ENCODE data around the gene STRAP. TPM values are rescaled to one million over a fixed set of nuclear protein-coding genes. Genes with fewer than 3 reads are reported as not detected.
A peak's percentile ranks its signal among the peaks of the same experiment; 100 is the strongest.
"Not testable (repeated sequence)": the region's sequence is repeated elsewhere in the genome, so short reads cannot be mapped to it uniquely, and the experiment has no call there.

STRAP gene
- total and polyA plus RNA-seq, 3 experiments from 2014 or later = 112 to 185 (median 179) TPM

DNA sequence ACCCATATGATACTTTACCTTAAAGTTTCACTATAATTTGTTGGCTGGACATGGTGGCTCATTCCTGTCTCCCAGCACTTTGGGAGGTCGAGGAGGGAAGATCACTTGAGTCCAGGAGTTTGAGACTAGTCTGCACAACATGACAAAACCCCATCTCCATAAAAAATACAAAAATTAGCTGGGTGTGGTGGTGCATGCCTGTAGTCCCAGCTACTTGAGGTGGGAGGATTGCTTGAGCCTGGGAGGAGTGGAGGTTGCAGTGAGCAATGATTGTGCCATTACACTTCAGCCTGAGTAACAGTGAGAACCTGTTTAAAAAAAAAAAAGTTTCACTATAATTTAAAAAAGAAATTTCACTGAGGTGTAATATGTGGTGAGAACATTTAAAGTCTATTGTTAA is 50.1 kb downstream of the STRAP start:
- ChIA-PET CTCF (no interaction called here), POLR2A (no interaction called here)
- H3K27me3 ChIP-seq (ENCODE audit: insufficient read depth, low read length, poor library complexity, severe bottlenecking) = no peaks in the 10 kb centered on the region
- H3K36me3 Mint-ChIP-seq = peaks cover 0 to 20% (median 4%) of the 10 kb centered on the region in 3 donors
- DNase-seq = no peak
- H3K9me3 Mint-ChIP-seq = peaks cover 0 to 6% (median 0%) of the 10 kb centered on the region in 5 donors
- H3K9me3 ChIP-seq (ENCODE audit: low read length) = no peaks in the 10 kb centered on the region
- peaks cover 0 to 5% (median 2%) of the 10 kb centered on the region in 3 donors for H3K4me1 Mint-ChIP-seq
- no peak overlapping the region for H3K4me3 ChIP-seq (ENCODE audit: low read length)
- H3K4me1 ChIP-seq (ENCODE audit: insufficient read depth, low read length) = no peaks in the 10 kb centered on the region
- H3K27ac ChIP-seq (ENCODE audit: low read depth, low read length) = no peak overlapping the region
- no peaks in the 10 kb centered on the region for H3K27me3 Mint-ChIP-seq
- H3K27ac Mint-ChIP-seq = peak overlapping the region in 1 of 8 donors; percentile 14
- no peak overlapping the region for H3K4me3 Mint-ChIP-seq
- no peaks in the 10 kb centered on the region for H3K36me3 ChIP-seq (ENCODE audit: insufficient read depth, low read length)

GRCh38 chr12:15932971-15933370 is 50.8 kb downstream of the STRAP start:
- H3K36me3 ChIP-seq (ENCODE audit: insufficient read depth, low read length) = no peaks in the 10 kb centered on the region
- Mint-ChIP-seq H3K4me1 (peaks cover 0 to 12% (median 2%) of the 10 kb centered on the region in 3 donors), H3K27me3 (no peaks in the 10 kb centered on the region), H3K36me3 (peaks cover 0 to 26% (median 4%) of the 10 kb centered on the region in 3 donors), H3K27ac (no peak overlapping the region), H3K4me3 (no peak overlapping the region), H3K9me3 (peaks cover 0 to 9% (median 2%) of the 10 kb centered on the region in 5 donors)
- no peak overlapping the region for H3K27ac ChIP-seq (ENCODE audit: low read depth, low read length)
- no peaks in the 10 kb centered on the region for H3K4me1 ChIP-seq (ENCODE audit: insufficient read depth, low read length)
- no peak for DNase-seq
- H3K9me3 ChIP-seq (ENCODE audit: low read length) = no peaks in the 10 kb centered on the region
- CTCF ChIA-PET = no interaction called here
- H3K27me3 ChIP-seq (ENCODE audit: insufficient read depth, low read length, poor library complexity, severe bottlenecking) = no peaks in the 10 kb centered on the region
- H3K4me3 ChIP-seq (ENCODE audit: low read length) = no peak overlapping the region
- POLR2A ChIA-PET = no interaction called here

- peaks cover 0 to 9% (median 3%) of the 10 kb centered on the region in 5 donors for H3K9me3 Mint-ChIP-seq
- CTCF ChIA-PET = no interaction called here
- H3K4me1 ChIP-seq (ENCODE audit: insufficient read depth, low read length) = no peaks in the 10 kb centered on the region
- no peak for DNase-seq
- H3K4me1 Mint-ChIP-seq = peaks cover under 1 to 12% (median 2%) of the 10 kb centered on the region in 3 donors
- no peak overlapping the region for H3K27ac ChIP-seq (ENCODE audit: low read depth, low read length)
- H3K27me3 Mint-ChIP-seq = no peaks in the 10 kb centered on the region
- H3K36me3 Mint-ChIP-seq = peaks cover 0 to 28% (median 4%) of the 10 kb centered on the region in 3 donors
- no peak overlapping the region for H3K4me3 ChIP-seq (ENCODE audit: low read length)
- no peak overlapping the region for H3K27ac Mint-ChIP-seq
- no peaks in the 10 kb centered on the region for H3K27me3 ChIP-seq (ENCODE audit: insufficient read depth, low read length, poor library complexity, severe bottlenecking)
- H3K36me3 ChIP-seq (ENCODE audit: insufficient read depth, low read length) = no peaks in the 10 kb centered on the region
- H3K4me3 Mint-ChIP-seq = no peak overlapping the region
- no peaks in the 10 kb centered on the region for H3K9me3 ChIP-seq (ENCODE audit: low read length)
- POLR2A ChIA-PET = no interaction called here
Measured at GRCh38 chr12:15933751-15934150, 51.6 kb downstream of the STRAP start.

DNA sequence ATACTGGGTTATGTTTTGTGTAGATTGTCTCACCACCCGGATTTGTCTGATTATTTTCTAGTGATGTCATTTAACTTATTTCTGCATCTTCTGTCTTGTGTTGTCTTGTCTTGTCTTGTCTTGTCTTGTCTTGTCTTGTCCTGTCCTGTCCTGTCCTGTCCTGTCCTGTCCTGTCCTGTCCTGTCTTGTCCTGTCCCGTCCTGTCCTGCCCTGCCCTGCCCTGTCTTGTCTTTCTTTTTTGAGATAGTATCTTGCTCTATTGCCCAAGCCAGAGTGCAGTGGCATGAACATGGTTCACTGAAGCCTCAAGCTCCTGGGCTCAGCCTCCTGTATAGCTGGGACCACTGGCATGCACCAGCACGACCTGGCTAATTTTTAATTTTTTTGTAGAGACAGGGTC is 54.6 kb downstream of the STRAP start:
- ChIA-PET POLR2A (interaction anchor here (0.6 kb wide), 1 partner anchor 1949 kb away, joined by 9 read pairs; no protein-coding TSS in a partner anchor), CTCF (no interaction called here)
- Histone ChIP-seq H3K27ac (ENCODE audit: low read depth, low read length) (no peak overlapping the region), H3K9me3 (ENCODE audit: low read length) (no peaks in the 10 kb centered on the region), H3K4me3 (ENCODE audit: low read length) (no peak overlapping the region), H3K27me3 (ENCODE audit: insufficient read depth, low read length, poor library complexity, severe bottlenecking) (no peaks in the 10 kb centered on the region), H3K4me1 (ENCODE audit: insufficient read depth, low read length) (no peaks in the 10 kb centered on the region), H3K36me3 (ENCODE audit: insufficient read depth, low read length) (no peaks in the 10 kb centered on the region)
- Mint-ChIP-seq H3K27me3 (no peaks in the 10 kb centered on the region), H3K27ac (no peak overlapping the region), H3K4me3 (no peak overlapping the region), H3K36me3 (peaks cover 5 to 42% (median 7%) of the 10 kb centered on the region in 3 donors), H3K4me1 (peaks cover 0 to 12% (median 9%) of the 10 kb centered on the region in 3 donors), H3K9me3 (peaks cover 0 to 18% (median 7%) of the 10 kb centered on the region in 5 donors)
- DNase-seq = no peak

- CTCF ChIA-PET = no interaction called here
- H3K9me3 ChIP-seq (ENCODE audit: low read length) = no peaks in the 10 kb centered on the region
- no peaks in the 10 kb centered on the region for H3K27me3 Mint-ChIP-seq
- POLR2A ChIA-PET = no interaction called here
- H3K36me3 ChIP-seq (ENCODE audit: insufficient read depth, low read length) = no peaks in the 10 kb centered on the region
- no peaks in the 10 kb centered on the region for H3K4me1 ChIP-seq (ENCODE audit: insufficient read depth, low read length)
- DNase-seq = no peak
- H3K36me3 Mint-ChIP-seq = peaks cover 8 to 50% (median 11%) of the 10 kb centered on the region in 3 donors
- H3K27me3 ChIP-seq (ENCODE audit: insufficient read depth, low read length, poor library complexity, severe bottlenecking) = no peaks in the 10 kb centered on the region
- H3K27ac Mint-ChIP-seq = no peak overlapping the region
- no peak overlapping the region for H3K4me3 Mint-ChIP-seq
- no peak overlapping the region for H3K27ac ChIP-seq (ENCODE audit: low read depth, low read length)
- H3K4me1 Mint-ChIP-seq = peaks cover 4 to 12% (median 9%) of the 10 kb centered on the region in 3 donors
- H3K4me3 ChIP-seq (ENCODE audit: low read length) = no peak overlapping the region
- peaks cover 0 to 27% (median 11%) of the 10 kb centered on the region in 5 donors for H3K9me3 Mint-ChIP-seq
Measured at GRCh38 chr12:15937902-15938301, 55.7 kb downstream of the STRAP start.

DNA sequence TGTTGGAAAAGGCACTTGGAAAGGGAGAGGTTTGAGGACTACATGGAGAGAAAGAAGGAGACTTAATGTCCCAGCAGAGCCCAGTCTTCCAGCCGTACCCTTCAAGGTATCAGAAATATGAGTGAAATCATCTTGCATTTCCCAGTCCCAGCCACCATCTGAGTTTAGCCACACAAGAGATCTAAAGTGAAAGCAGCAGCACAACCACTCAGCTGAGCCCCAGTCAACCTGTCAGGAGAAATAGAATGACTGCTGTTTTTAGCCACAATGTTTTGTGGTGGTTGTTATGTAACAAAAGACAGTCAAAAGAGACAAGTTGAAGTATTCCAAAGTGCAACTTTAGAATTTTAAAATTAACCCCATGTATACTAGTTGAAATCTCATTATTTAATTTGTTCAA is 56.9 kb downstream of the STRAP start:
- POLR2A ChIA-PET = no interaction called here
- Histone ChIP-seq H3K27ac (ENCODE audit: low read depth, low read length) (no peak overlapping the region), H3K36me3 (ENCODE audit: insufficient read depth, low read length) (no peaks in the 10 kb centered on the region), H3K27me3 (ENCODE audit: insufficient read depth, low read length, poor library complexity, severe bottlenecking) (no peaks in the 10 kb centered on the region), H3K4me3 (ENCODE audit: low read length) (no peak overlapping the region), H3K9me3 (ENCODE audit: low read length) (no peaks in the 10 kb centered on the region), H3K4me1 (ENCODE audit: insufficient read depth, low read length) (no peaks in the 10 kb centered on the region)
- peaks cover 4 to 12% (median 9%) of the 10 kb centered on the region in 3 donors for H3K4me1 Mint-ChIP-seq
- no peak overlapping the region for H3K27ac Mint-ChIP-seq
- peaks cover 0 to 35% (median 15%) of the 10 kb centered on the region in 5 donors for H3K9me3 Mint-ChIP-seq
- no peaks in the 10 kb centered on the region for H3K27me3 Mint-ChIP-seq
- H3K4me3 Mint-ChIP-seq = no peak overlapping the region
- DNase-seq = no peak
- CTCF ChIA-PET = no interaction called here
- H3K36me3 Mint-ChIP-seq = peaks cover 8 to 48% (median 12%) of the 10 kb centered on the region in 3 donors

DNA sequence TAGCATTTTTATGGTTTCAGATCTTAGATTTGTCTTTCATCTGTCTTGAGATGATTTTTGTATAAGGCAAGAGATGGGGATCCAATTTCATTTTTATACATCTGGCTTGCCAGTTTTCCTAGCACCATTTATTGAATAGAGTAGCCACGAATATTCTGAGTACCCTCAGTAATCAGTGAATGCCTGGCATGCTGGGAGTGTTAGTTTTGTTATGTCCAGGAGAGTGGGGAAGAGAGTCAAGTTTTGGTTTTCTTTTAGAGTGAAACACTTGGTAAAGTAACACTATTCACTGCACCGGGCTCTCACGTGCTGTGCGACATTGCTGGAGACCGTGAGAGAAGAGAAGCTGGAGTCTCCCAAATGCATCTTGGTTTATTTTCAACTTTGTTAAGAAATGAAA is 60.3 kb downstream of the STRAP start:
- no peaks in the 10 kb centered on the region for H3K36me3 ChIP-seq (ENCODE audit: insufficient read depth, low read length)
- peaks cover 8 to 64% (median 14%) of the 10 kb centered on the region in 3 donors for H3K36me3 Mint-ChIP-seq
- peaks cover 5 to 13% (median 12%) of the 10 kb centered on the region in 3 donors for H3K4me1 Mint-ChIP-seq
- no peaks in the 10 kb centered on the region for H3K4me1 ChIP-seq (ENCODE audit: insufficient read depth, low read length)
- H3K4me3 Mint-ChIP-seq = no peak overlapping the region
- H3K9me3 Mint-ChIP-seq = peaks cover 0 to 55% (median 37%) of the 10 kb centered on the region in 5 donors
- no peak overlapping the region for H3K27ac Mint-ChIP-seq
- DNase-seq = no peak
- ChIA-PET CTCF (no interaction called here), POLR2A (no interaction called here)
- no peaks in the 10 kb centered on the region for H3K9me3 ChIP-seq (ENCODE audit: low read length)
- H3K27me3 ChIP-seq (ENCODE audit: insufficient read depth, low read length, poor library complexity, severe bottlenecking) = no peaks in the 10 kb centered on the region
- H3K27ac ChIP-seq (ENCODE audit: low read depth, low read length) = no peak overlapping the region
- no peak overlapping the region for H3K4me3 ChIP-seq (ENCODE audit: low read length)
- H3K27me3 Mint-ChIP-seq = no peaks in the 10 kb centered on the region

DNA sequence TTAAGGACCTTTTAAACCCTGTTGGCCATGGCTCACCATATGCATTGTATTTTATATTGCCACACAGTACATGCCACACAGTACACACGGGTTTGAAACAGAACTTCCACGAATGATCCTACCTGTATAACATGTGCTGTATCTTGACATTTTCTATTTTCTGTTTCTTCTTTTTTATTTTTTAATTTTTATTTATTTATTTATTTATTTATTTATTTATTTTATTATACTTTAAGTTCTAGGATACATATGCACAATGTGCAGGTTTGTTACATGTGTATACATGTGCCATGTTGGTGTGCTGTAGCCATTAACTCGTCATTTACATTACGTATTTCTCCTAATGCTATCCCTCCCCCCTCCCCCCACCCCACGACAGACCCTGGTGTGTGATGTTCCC is 61.3 kb downstream of the STRAP start:
- H3K27ac Mint-ChIP-seq; H3K9me3 ChIP-seq (ENCODE audit: low read length); H3K27me3 Mint-ChIP-seq; H3K27me3 ChIP-seq (ENCODE audit: insufficient read depth, low read length, poor library complexity, severe bottlenecking); CTCF ChIA-PET; H3K4me3 Mint-ChIP-seq; DNase-seq; H3K36me3 ChIP-seq (ENCODE audit: insufficient read depth, low read length); POLR2A ChIA-PET; H3K4me3 ChIP-seq (ENCODE audit: low read length); H3K27ac ChIP-seq (ENCODE audit: low read depth, low read length); H3K4me1 ChIP-seq (ENCODE audit: insufficient read depth, low read length): not testable (repeated sequence)
- H3K9me3 Mint-ChIP-seq = peaks cover 0 to 58% (median 40%) of the 10 kb centered on the region in 5 donors
- peaks cover 8 to 66% (median 15%) of the 10 kb centered on the region in 3 donors for H3K36me3 Mint-ChIP-seq
- peaks cover 0 to 15% (median 13%) of the 10 kb centered on the region in 3 donors for H3K4me1 Mint-ChIP-seq
